GM12878 (cell line): ENCODE data around the gene PPM1K. TPM values are rescaled to one million over a fixed set of nuclear protein-coding genes. Genes with fewer than 3 reads are reported as not detected.
A peak's percentile ranks its signal among the peaks of the same experiment; 100 is the strongest.

Experiments used
- ATAC-seq: fragments of 200-7000 bp; cut with Tn5 transposase; 3 replicates; pipeline ENCODE4 v1.9.1; 2020; ENCODE audit warnings: mild to moderate bottlenecking, moderate library complexity
- BruUV-seq: library from RNA; stranded (reverse); fragments of 400-500 nt; replicated peaks from 2 replicates; lab custom pipeline; 2021; lab: Mats Ljungman, UMichigan
- CTCF ChIA-PET: fragments of 300-600 bp; sonication (Branson Sonifier 250); formaldehyde crosslinking; extraction: SDS; loops from one replicate; lab custom pipeline; 2021; ENCODE audit warnings: inconsistent platforms; lab: Yijun Ruan, JAX
- POLR2A ChIA-PET: fragments of 350-600 bp; formaldehyde crosslinking; extraction: SDS; loops from one replicate; lab custom pipeline; 2021; ENCODE audit warnings: inconsistent platforms; lab: Charles Lee
- RAD21 ChIA-PET: fragments of 300-600 bp; sonication (Branson Sonifier 250); formaldehyde crosslinking; loops from one replicate; lab custom pipeline; 2023; ENCODE audit warnings: antibody characterized with exemption; ENCODE audit not compliant: unreplicated experiment; lab: Charles Lee
- SMC1A ChIA-PET: fragments of 300-600 bp; sonication (Branson Sonifier 250); formaldehyde crosslinking; loops from one replicate; lab custom pipeline; 2023; ENCODE audit not compliant: unreplicated experiment, uncharacterized antibody; lab: Charles Lee
- DNase-seq: peaks from one replicate; pipeline ENCODE4 v3.0.0-alpha.2; 2011; ENCODE audit warnings: low read depth, low spot score
- FAIRE-seq: peaks from 3 replicates; lab custom pipeline; 2011; peaks lifted over from hg19 to GRCh38; lab: Jason Lieb, UNC
- H2AFZ ChIP-seq: 2 replicates; pipeline ENCODE4 v1.6.0; 2011; ENCODE audit warnings: low read depth, low read length, control low read depth; ENCODE audit not compliant: control insufficient read depth
- H3K27ac ChIP-seq: 2 replicates; pipeline ENCODE4 v1.5.1; 2011; ENCODE audit warnings: control low read depth; ENCODE audit not compliant: control insufficient read depth, insufficient read depth
- H3K27me3 ChIP-seq, 2 experiments: replicated peaks in 1 of 2; 2 replicates each; pipeline versions ENCODE4 v1.6.0 to v1.6.1; 2011; ENCODE audit warnings: low read length in 1 of 2; ENCODE audit not compliant: control insufficient read depth in 2 of 2, insufficient read depth in 2 of 2
- H3K36me3 ChIP-seq, 2 experiments: 2 replicates each; pipeline ENCODE4 v1.5.1; 2011; ENCODE audit warnings: low read length in 1 of 2; ENCODE audit not compliant: control insufficient read depth in 2 of 2, insufficient read depth in 2 of 2
- H3K4me1 ChIP-seq: 2 replicates; pipeline ENCODE4 v1.6.1; 2011; ENCODE audit warnings: mild to moderate bottlenecking, low read length, moderate library complexity, mixed read lengths; ENCODE audit not compliant: control insufficient read depth, insufficient read depth
- H3K4me2 ChIP-seq: 2 replicates; pipeline ENCODE4 v1.6.0; 2011; ENCODE audit warnings: control low read depth; ENCODE audit not compliant: control insufficient read depth, insufficient read depth
- H3K4me3 ChIP-seq: fragments of 200-600 bp; sonication (generic); 2 replicates; pipeline ENCODE4 v1.5.1; 2016
- H3K79me2 ChIP-seq: 2 replicates; pipeline ENCODE4 v1.6.0; 2011; ENCODE audit warnings: low read length; ENCODE audit not compliant: control insufficient read depth, insufficient read depth
- H3K9ac ChIP-seq: 2 replicates; pipeline ENCODE4 v1.8.0; 2011; ENCODE audit warnings: low read length, control low read depth, mixed read lengths; ENCODE audit not compliant: control insufficient read depth, insufficient read depth
- H3K9me3 ChIP-seq: replicated peaks from 3 replicates; pipeline ENCODE4 v1.5.1; 2011; ENCODE audit warnings: mild to moderate bottlenecking, low read length; ENCODE audit not compliant: control insufficient read depth, insufficient read depth
- H4K20me1 ChIP-seq: 2 replicates; pipeline ENCODE4 v1.6.0; 2011; ENCODE audit not compliant: control insufficient read depth, insufficient read depth
- ASH2L ChIP-seq: fragments of 300-600, 200-600 bp; sonication (generic); IDR thresholded peaks from 2 replicates; pipeline ENCODE4 v1.6.1; 2017; ENCODE audit warnings: low read depth, mild to moderate bottlenecking, borderline replicate concordance
- CEBPB ChIP-seq, 2 experiments: fragments of 150-350 bp in 1 of 2; IDR thresholded peaks; 2 replicates each; pipeline ENCODE4 v1.6.1; 2012 to 2014; ENCODE audit warnings: low read depth in 2 of 2, low read length in 2 of 2, borderline replicate concordance in 1 of 2, inconsistent platforms in 1 of 2
- EED ChIP-seq: sonication (generic); IDR thresholded peaks from 2 replicates; pipeline ENCODE4 v1.6.1; 2016; ENCODE audit warnings: antibody characterized with exemption, low read depth
- ETV6 ChIP-seq, 2 experiments: fragments of 450-650 bp in 1 of 2; IDR thresholded peaks in 1 of 2; conservative IDR thresholded peaks in 1 of 2; 2 replicates each; pipeline ENCODE4 v1.6.1; 2014; ENCODE audit warnings: antibody characterized with exemption in 1 of 2, borderline replicate concordance in 1 of 2, low read depth in 1 of 2, mild to moderate bottlenecking in 1 of 2, moderate library complexity in 1 of 2
- FOXM1 ChIP-seq: IDR thresholded peaks from 2 replicates; pipeline ENCODE4 v1.6.1; 2012; ENCODE audit warnings: low read depth, mild to moderate bottlenecking, inconsistent platforms, low read length, moderate library complexity
- IKZF1 ChIP-seq: fragments of 450-650 bp; conservative IDR thresholded peaks from 2 replicates; pipeline ENCODE4 v1.6.1; 2017; ENCODE audit warnings: antibody characterized with exemption, mild to moderate bottlenecking
- IKZF2 ChIP-seq, 2 experiments: fragments of 450-650 bp; IDR thresholded peaks; 2 replicates each; pipeline ENCODE4 v1.6.1; 2017; ENCODE audit warnings: mild to moderate bottlenecking in 2 of 2, moderate library complexity in 2 of 2
- MTA3 ChIP-seq: IDR thresholded peaks from 2 replicates; pipeline ENCODE4 v1.6.1; 2012; ENCODE audit warnings: low read length, inconsistent platforms, borderline replicate concordance
- NBN ChIP-seq: fragments of 450-650 bp; IDR thresholded peaks from 2 replicates; pipeline ENCODE4 v1.6.1; 2016
- STAT1 ChIP-seq: fragments of 450-650 bp; conservative IDR thresholded peaks from 2 replicates; pipeline ENCODE4 v1.6.1; 2014; ENCODE audit warnings: antibody characterized with exemption, mild to moderate bottlenecking
- YY1 ChIP-seq: IDR thresholded peaks from 2 replicates; pipeline ENCODE4 v1.6.1; 2011; ENCODE audit warnings: low read depth, mild to moderate bottlenecking, low read length
- ZNF24 ChIP-seq: fragments of 450-650 bp; IDR thresholded peaks from 2 replicates; pipeline ENCODE4 v1.6.1; 2017; ENCODE audit warnings: antibody characterized with exemption, mild to moderate bottlenecking
- WGBS: methylation state at CpG from one replicate; pipeline ENCODE4 v1.1.6; 2016; ENCODE audit warnings: low lambda C conversion rate; ENCODE audit not compliant: insufficient replicate concordance, insufficient coverage; ENCODE audit errors: missing lambda C conversion rate; 5-methylcytosine and 5-hydroxymethylcytosine counted together
- in situ Hi-C: fragments of 300-500 bp; cut with MboI; formaldehyde crosslinking; loops from 9 replicates; pipeline ENCODE4 v1.14.3; 2018; ENCODE audit warnings: mixed read lengths
- intact Hi-C: fragments of 100-400 bp; cut with micrococcal nuclease; formaldehyde crosslinking; loops from one replicate; pipeline ENCODE4 v1.14.2; 2022; ENCODE audit not compliant: unreplicated experiment
- polyA plus RNA-seq, 11 experiments: library from polyadenylated mRNA; depleted of rRNA in 4 of 11; unstranded in 6 of 11; stranded (reverse) in 5 of 11; fragments of >200 nt; fragmentation: Nextera tagmentation in 4 of 11; fragmentation: Illumina TruSeq in 1 of 11; extraction: Ambion mirVana in 4 of 11; extraction: Trizol in 1 of 11; gene quantifications; 1 replicate in 1 of 11; 2 replicates in 10 of 11; pipeline versions ENCODE4 v1.2.1 to v1.2.3, GENCODE V29; 2011 to 2016; ENCODE audit warnings: inconsistent platforms in 2 of 11, missing spikeins in 2 of 11, low read depth in 1 of 11
- total RNA-seq, 4 experiments: library from RNA; depleted of rRNA in 3 of 4; stranded (reverse); fragments of >200 nt in 3 of 4; fragmentation: Illumina TruSeq in 1 of 4; extraction: Trizol in 1 of 4; gene quantifications; 2 replicates each; pipeline versions ENCODE4 v1.2.1 to v1.2.3, GENCODE V29; 2013 to 2021

Gene PPM1K
- total and polyA plus RNA-seq, 10 of the 15 experiments (the other 5 are each of a cell fraction or from before 2014, with no cell fraction given): 25.0 to 79.1 (median 36.9) TPM

DNA sequence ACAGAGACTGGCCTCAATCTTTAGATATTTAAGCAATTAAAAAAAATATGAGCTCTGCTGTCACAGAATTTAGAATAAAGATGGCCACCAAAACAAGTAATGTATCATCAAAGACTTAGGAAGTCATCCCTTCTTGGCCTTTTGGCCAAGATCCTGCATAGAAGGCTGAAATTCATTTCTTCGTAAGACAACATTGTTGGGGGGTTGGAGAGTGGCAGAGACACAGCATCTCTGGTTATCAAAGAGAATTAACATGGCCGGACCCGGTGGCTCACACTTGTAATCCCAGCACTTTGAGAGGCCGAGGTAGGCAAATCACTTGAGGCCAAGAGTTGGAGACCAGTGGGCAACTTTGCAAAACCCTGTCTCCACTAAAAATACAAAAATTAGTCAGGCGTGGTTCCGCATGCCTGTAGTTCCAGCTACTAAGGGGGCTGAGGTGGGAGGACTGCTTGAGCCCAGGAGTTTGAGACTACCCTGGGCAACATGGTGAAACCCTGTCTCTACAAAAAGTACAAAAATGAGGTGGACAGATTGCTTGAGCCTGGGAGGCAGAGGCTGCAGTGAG lies 4.0 kb downstream of the PPM1K start:
- peak; percentile 5 for ATAC-seq
- peak overlapping the region; percentile 92 for H3K4me2 ChIP-seq
- TF ChIP-seq EED: peak; percentile 45; the same call in 1 of the 2 replicates
- peak; percentile 40 for TF ChIP-seq MTA3
- TF ChIP-seq NBN: peak; percentile 31; the same call in 1 of the 2 replicates
- TF ChIP-seq ETV6 (conservative IDR thresholded peaks at IDR 0.05 in 1 of 2, IDR thresholded peaks at IDR 0.05 in 1 of 2; ENCODE audit: borderline replicate concordance in 1 of 2, low read depth in 1 of 2): peak in 1 of 2 experiments; percentile 39; a peak in 1 of 4 replicates
- TF ChIP-seq IKZF1: peak; percentile 41; the same call in 1 of the 2 replicates
- TF ChIP-seq IKZF2 (IDR thresholded peaks at IDR 0.05): 0 out of 4 replicates have a peak, but pooled peaks of 1 of the 2 experiments have one; percentile 11
- no peak for TF ChIP-seq FOXM1
- TF ChIP-seq ZNF24: peak; percentile 55; the same call in 1 of the 2 replicates
- TF ChIP-seq STAT1: no peak
- peak; percentile 63 for TF ChIP-seq YY1
- no peak for TF ChIP-seq CEBPB (IDR thresholded peaks at IDR 0.05; ENCODE audit: borderline replicate concordance in 1 of 2, low read depth in 2 of 2, low read length in 2 of 2)
- 0 out of 2 replicates have a peak, but pooled peaks have one; percentile 31 for TF ChIP-seq ASH2L
- TF ChIP-seq, all 136 proteins: peak for 9
- Histone ChIP-seq H3K27ac (peak overlapping the region; percentile 98), H3K9me3 (no peaks in the 10 kb centered on the region; the same call in 2 of the 3 replicates), H2AFZ (peak overlapping the region; percentile 50; the same call in 1 of the 2 replicates), H3K36me3 (peaks cover 0 to 16% of the 10 kb centered on the region in 2 experiments; a peak in 2 of 4 replicates), H3K9ac (peak overlapping the region; percentile 32), H3K4me3 (peak overlapping the region; percentile 64), H4K20me1 (no peaks in the 10 kb centered on the region), H3K27me3 (no peaks in the 10 kb centered on the region), H3K4me1 (peaks cover 36% of the 10 kb centered on the region), H3K79me2 (peaks cover 76% of the 10 kb centered on the region)
- BruUV-seq: no TSS peak
- 0% methylated on average over 6 of the region's 6 CpGs for WGBS
- CTCF ChIA-PET: interaction anchor here (0.7 to 2.2 kb wide), 8 partner anchors 40 to 247 kb away, joined by 3 to 8 read pairs (median 4); partner anchors contain the start of gene HERC6
- DNase-seq (no peak), FAIRE-seq (peak; percentile 56)
- SMC1A ChIA-PET: interaction anchor here (0.8 to 13.5 kb wide), 13 partner anchors 8 to 427 kb away, joined by 3 to 112 read pairs (median 3); partner anchors contain the start of genes HERC5 and PYURF
- intact Hi-C loops: no loop called here
- RAD21 ChIA-PET: interaction anchor here (1.0 to 4.9 kb wide), 5 partner anchors 40 to 244 kb away, joined by 3 to 27 read pairs (median 4); partner anchors contain the start of genes HERC5 and PYURF
- POLR2A ChIA-PET: interaction anchor here (0.6 to 5.8 kb wide), 7 partner anchors 8 to 1751 kb away, joined by 3 to 27 read pairs (median 3); partner anchors contain the start of genes HERC5 and HERC6
- in situ Hi-C loops: no loop called here
